Mesendoderm (in vitro differentiated cells): ENCODE measurements around the gene CXCR1.

Experiments
- DNase-seq: peaks from one replicate; pipeline ENCODE4 v3.0.0; 2013
- H2AK5ac ChIP-seq: 2 replicates; pipeline ENCODE4 v1.6.1; 2013; ENCODE audit warnings: low read length, inconsistent platforms
- H2BK120ac ChIP-seq: 2 replicates; pipeline ENCODE4 v1.6.1; 2013; ENCODE audit warnings: low read depth, mild to moderate bottlenecking, low read length, moderate library complexity, mixed read lengths
- H2BK15ac ChIP-seq: replicated peaks from 2 replicates; pipeline ENCODE4 v1.6.1; 2013; ENCODE audit warnings: low read depth, mild to moderate bottlenecking, moderate library complexity
- H2BK5ac ChIP-seq: 2 replicates; pipeline ENCODE4 v1.6.1; 2013; ENCODE audit warnings: low read length, inconsistent platforms
- H3K18ac ChIP-seq: 2 replicates; pipeline ENCODE4 v1.6.1; 2013; ENCODE audit warnings: mild to moderate bottlenecking, low read length, mixed read lengths
- H3K23ac ChIP-seq: one replicate; pipeline ENCODE4 v1.6.1; 2013; ENCODE audit warnings: low read length
- H3K27ac ChIP-seq: 2 replicates; pipeline ENCODE4 v1.5.1; 2013; ENCODE audit warnings: low read depth, mild to moderate bottlenecking, inconsistent platforms, low read length, moderate library complexity
- H3K27me3 ChIP-seq: 2 replicates; pipeline ENCODE4 v1.6.1; 2013; ENCODE audit warnings: low read length, control low read depth, mild to moderate bottlenecking, inconsistent platforms; ENCODE audit not compliant: insufficient read depth, poor library complexity
- H3K36me3 ChIP-seq: 2 replicates; pipeline ENCODE4 v1.6.1; 2013; ENCODE audit warnings: low read length, inconsistent platforms; ENCODE audit not compliant: control insufficient read depth, insufficient read depth
- H3K4ac ChIP-seq: one replicate; pipeline ENCODE4 v1.6.1; 2013; ENCODE audit warnings: low read depth, mild to moderate bottlenecking, low read length, moderate library complexity
- H3K4me1 ChIP-seq: 2 replicates; pipeline ENCODE4 v1.6.1; 2013; ENCODE audit warnings: low read depth, low read length, inconsistent platforms; ENCODE audit not compliant: control insufficient read depth
- H3K4me2 ChIP-seq: 2 replicates; pipeline ENCODE4 v1.6.1; 2013; ENCODE audit warnings: low read length
- H3K4me3 ChIP-seq: 2 replicates; pipeline ENCODE4 v1.5.1; 2013; ENCODE audit warnings: mild to moderate bottlenecking, low read length
- H3K56ac ChIP-seq: one replicate; pipeline ENCODE4 v1.6.1; 2013; ENCODE audit warnings: low read length
- H3K79me1 ChIP-seq: 2 replicates; pipeline ENCODE4 v1.6.1; 2013; ENCODE audit warnings: low read length, inconsistent platforms
- H3K79me2 ChIP-seq: 2 replicates; pipeline ENCODE4 v1.6.1; 2013; ENCODE audit warnings: mild to moderate bottlenecking, low read length; ENCODE audit not compliant: control insufficient read depth, insufficient read depth
- H3K9ac ChIP-seq: 2 replicates; pipeline ENCODE4 v1.6.1; 2013; ENCODE audit warnings: low read length, inconsistent platforms
- H4K5ac ChIP-seq: one replicate; pipeline ENCODE4 v1.6.1; 2013; ENCODE audit warnings: low read length
- H4K8ac ChIP-seq: one replicate; pipeline ENCODE4 v1.6.1; 2013; ENCODE audit warnings: low read depth, mild to moderate bottlenecking, control low read depth, low read length, moderate library complexity
- WGBS: extraction: QIAGEN DNeasy Blood & Tissue Kit; methylation state at CpG from one replicate; pipeline ENCODE4 v1.1.7; 2013; ENCODE audit warnings: low lambda C conversion rate, missing lambda C conversion rate; ENCODE audit not compliant: insufficient coverage; ENCODE audit errors: extremely low coverage; 5-methylcytosine and 5-hydroxymethylcytosine counted together

Gene CXCR1

GRCh38 chr2:218169757-218170546 lies 3.2 kb upstream of the CXCR1 start:
- DNase-seq, result no peak
- H3K4me3 ChIP-seq, result no peak overlapping the region
- H3K4me2 ChIP-seq, result no peak overlapping the region
- H2AK5ac ChIP-seq, result no peak overlapping the region
- H3K27me3 ChIP-seq, result no peaks in the 10 kb centered on the region
- H3K4ac ChIP-seq, result no peak overlapping the region
- H3K9ac ChIP-seq, result no peak overlapping the region
- no peak overlapping the region for H4K8ac ChIP-seq
- no peaks in the 10 kb centered on the region for H3K79me1 ChIP-seq
- no peaks in the 10 kb centered on the region for H3K79me2 ChIP-seq
- H3K18ac ChIP-seq, result no peak overlapping the region
- no peaks in the 10 kb centered on the region for H3K4me1 ChIP-seq
- H2BK15ac ChIP-seq, result no peak overlapping the region
- H2BK5ac ChIP-seq, result no peak overlapping the region
- H3K36me3 ChIP-seq, result no peaks in the 10 kb centered on the region
- H3K23ac ChIP-seq, result no peak overlapping the region
- H3K27ac ChIP-seq, result no peak overlapping the region
- no peak overlapping the region for H2BK120ac ChIP-seq
- no CpG with 5 or more reads among the region's 5 CpGs for WGBS
- no peak overlapping the region for H3K56ac ChIP-seq
- H4K5ac ChIP-seq, result no peak overlapping the region

- no CpG with 5 or more reads among the region's 9 CpGs for WGBS
- H3K36me3 ChIP-seq, result no peaks in the 10 kb centered on the region
- no peak overlapping the region for H2AK5ac ChIP-seq
- H3K79me1 ChIP-seq, result no peaks in the 10 kb centered on the region
- no peak overlapping the region for H3K4me2 ChIP-seq
- DNase-seq, result peak; percentile 71
- H3K4me1 ChIP-seq, result no peaks in the 10 kb centered on the region
- no peak overlapping the region for H3K4me3 ChIP-seq
- no peak overlapping the region for H2BK120ac ChIP-seq
- no peak overlapping the region for H3K9ac ChIP-seq
- H3K18ac ChIP-seq, result no peak overlapping the region
- no peak overlapping the region for H3K56ac ChIP-seq
- H3K4ac ChIP-seq, result no peak overlapping the region
- H3K27me3 ChIP-seq, result no peaks in the 10 kb centered on the region
- no peak overlapping the region for H4K5ac ChIP-seq
- no peak overlapping the region for H4K8ac ChIP-seq
- no peak overlapping the region for H2BK5ac ChIP-seq
- no peak overlapping the region for H3K27ac ChIP-seq
- no peak overlapping the region for H2BK15ac ChIP-seq
- no peaks in the 10 kb centered on the region for H3K79me2 ChIP-seq
- H3K23ac ChIP-seq, result no peak overlapping the region
These were observed 2.1 kb upstream of the CXCR1 start for GRCh38 chr2:218168635-218169462.

DNA sequence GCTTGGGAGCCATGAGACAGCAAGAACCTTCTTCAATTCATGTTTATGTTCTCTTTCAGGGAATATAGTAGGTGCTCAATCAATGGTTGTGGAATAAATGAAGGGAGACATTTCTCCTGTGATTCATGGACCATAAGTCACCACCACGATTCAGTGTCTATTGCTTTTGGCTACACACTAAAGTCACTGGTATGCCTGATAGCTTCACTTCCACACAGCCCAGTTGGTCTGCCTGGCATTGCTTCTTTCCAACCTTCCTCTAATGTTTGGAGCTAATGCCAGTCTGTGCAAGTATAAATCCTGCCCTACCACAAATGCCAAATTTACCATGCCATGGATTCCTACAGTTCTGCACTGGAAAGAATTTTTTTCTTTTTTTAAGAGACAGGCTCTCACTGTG lies 1.3 kb upstream of the CXCR1 start:
- no peaks in the 10 kb centered on the region for H3K36me3 ChIP-seq
- no peak overlapping the region for H2BK5ac ChIP-seq
- no peak overlapping the region for H3K4me2 ChIP-seq
- no peak overlapping the region for H3K27ac ChIP-seq
- H4K5ac ChIP-seq, result no peak overlapping the region
- no peak for DNase-seq
- WGBS, result no CpG with 5 or more reads among the region's 1 CpG
- H3K4me3 ChIP-seq, result no peak overlapping the region
- no peaks in the 10 kb centered on the region for H3K27me3 ChIP-seq
- no peak overlapping the region for H3K23ac ChIP-seq
- H2BK15ac ChIP-seq, result no peak overlapping the region
- H3K4ac ChIP-seq, result no peak overlapping the region
- no peaks in the 10 kb centered on the region for H3K79me2 ChIP-seq
- H3K18ac ChIP-seq, result no peak overlapping the region
- H3K56ac ChIP-seq, result no peak overlapping the region
- no peaks in the 10 kb centered on the region for H3K4me1 ChIP-seq
- no peak overlapping the region for H3K9ac ChIP-seq
- no peak overlapping the region for H4K8ac ChIP-seq
- H2AK5ac ChIP-seq, result no peak overlapping the region
- H3K79me1 ChIP-seq, result no peaks in the 10 kb centered on the region
- no peak overlapping the region for H2BK120ac ChIP-seq

- H3K4me1 ChIP-seq, result no peaks in the 10 kb centered on the region
- H3K27me3 ChIP-seq, result no peaks in the 10 kb centered on the region
- no peak overlapping the region for H4K8ac ChIP-seq
- no peak overlapping the region for H3K56ac ChIP-seq
- no peak overlapping the region for H3K4me2 ChIP-seq
- no peak overlapping the region for H3K4me3 ChIP-seq
- no peak overlapping the region for H2AK5ac ChIP-seq
- H3K79me2 ChIP-seq, result no peaks in the 10 kb centered on the region
- H3K79me1 ChIP-seq, result no peaks in the 10 kb centered on the region
- H3K9ac ChIP-seq, result no peak overlapping the region
- H2BK15ac ChIP-seq, result no peak overlapping the region
- no peak overlapping the region for H2BK120ac ChIP-seq
- DNase-seq, result no peak
- H4K5ac ChIP-seq, result no peak overlapping the region
- no CpG with 5 or more reads among the region's 1 CpG for WGBS
- no peak overlapping the region for H3K27ac ChIP-seq
- H3K4ac ChIP-seq, result no peak overlapping the region
- H2BK5ac ChIP-seq, result no peak overlapping the region
- no peak overlapping the region for H3K18ac ChIP-seq
- no peak overlapping the region for H3K23ac ChIP-seq
- H3K36me3 ChIP-seq, result no peaks in the 10 kb centered on the region
These were observed 3.9 kb downstream of the CXCR1 start for GRCh38 chr2:218162814-218163213.

DNA sequence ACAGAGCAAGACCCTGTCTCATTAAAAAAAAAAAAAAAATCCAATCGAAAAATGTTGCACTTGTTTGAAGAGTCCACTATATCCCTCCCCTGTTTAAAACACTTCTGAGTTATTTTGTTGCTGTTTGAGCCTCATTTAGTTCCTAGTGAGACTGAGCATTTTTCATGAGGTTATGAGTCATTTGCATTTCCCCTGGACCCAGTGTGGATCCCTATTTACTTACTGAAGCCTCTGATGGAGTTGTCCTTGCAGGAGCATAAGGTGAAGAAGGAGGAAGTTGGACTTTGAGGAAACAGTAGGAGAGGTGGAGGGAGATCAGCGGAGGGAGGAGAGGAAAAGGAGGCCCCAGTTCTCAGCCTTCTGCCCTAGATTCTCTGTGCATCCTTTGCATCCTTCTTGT lies 5.1 kb downstream of the CXCR1 start:
- H4K5ac ChIP-seq, result no peak overlapping the region
- whole genome bisulfite sequencing, result no CpG with 5 or more reads among the region's 2 CpGs
- no peak overlapping the region for H3K4ac ChIP-seq
- no peak overlapping the region for H3K27ac ChIP-seq
- no peak overlapping the region for H2BK5ac ChIP-seq
- no peak overlapping the region for H3K56ac ChIP-seq
- no peak overlapping the region for H3K9ac ChIP-seq
- H3K27me3 ChIP-seq, result no peaks in the 10 kb centered on the region
- no peak overlapping the region for H2BK120ac ChIP-seq
- H2BK15ac ChIP-seq, result no peak overlapping the region
- H3K79me1 ChIP-seq, result no peaks in the 10 kb centered on the region
- H2AK5ac ChIP-seq, result no peak overlapping the region
- H3K79me2 ChIP-seq, result no peaks in the 10 kb centered on the region
- no peak overlapping the region for H3K4me2 ChIP-seq
- H3K18ac ChIP-seq, result no peak overlapping the region
- H3K36me3 ChIP-seq, result no peaks in the 10 kb centered on the region
- no peak overlapping the region for H4K8ac ChIP-seq
- H3K4me1 ChIP-seq, result no peaks in the 10 kb centered on the region
- H3K4me3 ChIP-seq, result no peak overlapping the region
- H3K23ac ChIP-seq, result peak overlapping the region; percentile 45
- no peak for DNase-seq
